SIG-M5 treated with dmso at 0.1 percent for 504 hours (cell line): ENCODE results near the gene SMPDL3A.

Experiments
- DNase-seq: peaks from one replicate; lab custom pipeline; 2025; ENCODE audit not compliant: unreplicated experiment; lab: John Stamatoyannopoulos, UW

Gene SMPDL3A

DNA sequence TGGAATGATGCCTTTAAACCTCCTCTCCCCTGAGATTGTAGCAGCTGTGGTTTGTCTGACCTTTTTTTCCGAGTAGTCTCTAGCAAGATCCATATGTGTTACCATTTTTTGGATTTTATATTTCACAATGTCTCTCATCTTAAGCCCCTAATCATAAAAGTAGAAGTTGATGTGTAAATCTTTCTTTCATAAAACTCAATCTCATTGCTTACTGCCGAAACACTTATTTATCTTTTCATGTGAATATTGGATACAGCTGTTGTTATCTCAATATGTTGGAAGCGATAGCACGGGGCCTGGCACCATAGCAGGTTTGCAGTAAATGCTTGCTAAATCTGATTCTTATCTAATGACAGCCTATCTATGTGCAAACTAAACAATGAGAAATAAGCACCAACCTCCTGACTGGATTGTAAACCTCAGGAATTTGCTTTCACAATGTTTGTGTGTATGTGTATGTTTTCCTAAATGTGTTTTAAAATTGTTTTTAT lies 14.2 kb downstream of the SMPDL3A start:
- no peak for DNase-seq

DNA sequence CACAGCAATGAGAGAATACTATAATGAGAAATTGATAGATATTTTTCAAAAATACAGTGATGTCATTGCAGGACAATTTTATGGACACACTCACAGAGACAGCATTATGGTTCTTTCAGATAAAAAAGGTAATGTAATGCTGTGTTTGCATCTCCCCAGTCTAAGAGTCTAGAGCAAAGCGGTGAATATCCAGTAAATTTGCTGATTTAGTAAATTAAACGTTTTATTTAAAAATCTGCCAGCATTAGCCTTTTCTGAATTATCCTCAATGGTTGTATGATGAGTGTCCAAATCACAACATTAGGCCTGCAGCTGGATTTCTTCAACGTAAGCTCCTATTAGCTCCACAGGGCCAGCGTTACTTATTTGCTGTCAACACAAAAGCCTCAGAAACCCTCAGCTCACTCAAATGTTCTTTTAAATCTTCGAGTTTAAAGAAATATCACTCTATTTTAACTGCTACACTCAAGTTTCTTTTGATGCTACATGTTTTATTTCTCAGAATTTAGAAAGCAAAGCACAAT lies 16.0 kb downstream of the SMPDL3A start:
- DNase-seq, result no peak

DNA sequence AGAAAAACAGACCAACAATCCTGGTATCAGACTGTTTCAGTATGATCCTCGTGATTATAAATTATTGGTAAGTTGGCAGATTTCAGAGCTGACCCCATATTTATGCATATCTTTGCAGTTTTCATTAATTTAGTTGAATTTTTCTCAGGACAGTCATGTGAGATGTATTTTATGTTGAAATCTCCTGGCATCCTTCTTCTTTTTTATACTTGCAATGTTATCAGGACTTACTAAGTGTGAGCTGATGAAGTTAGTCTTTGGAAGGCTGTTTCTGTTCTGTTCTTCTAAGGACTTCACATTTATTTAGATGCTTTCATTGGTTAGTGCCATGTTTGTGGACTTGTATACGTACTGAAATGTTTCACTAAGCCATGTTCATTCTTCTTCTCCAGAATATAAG lies 17.2 kb downstream of the SMPDL3A start:
- no peak for DNase-seq

DNA sequence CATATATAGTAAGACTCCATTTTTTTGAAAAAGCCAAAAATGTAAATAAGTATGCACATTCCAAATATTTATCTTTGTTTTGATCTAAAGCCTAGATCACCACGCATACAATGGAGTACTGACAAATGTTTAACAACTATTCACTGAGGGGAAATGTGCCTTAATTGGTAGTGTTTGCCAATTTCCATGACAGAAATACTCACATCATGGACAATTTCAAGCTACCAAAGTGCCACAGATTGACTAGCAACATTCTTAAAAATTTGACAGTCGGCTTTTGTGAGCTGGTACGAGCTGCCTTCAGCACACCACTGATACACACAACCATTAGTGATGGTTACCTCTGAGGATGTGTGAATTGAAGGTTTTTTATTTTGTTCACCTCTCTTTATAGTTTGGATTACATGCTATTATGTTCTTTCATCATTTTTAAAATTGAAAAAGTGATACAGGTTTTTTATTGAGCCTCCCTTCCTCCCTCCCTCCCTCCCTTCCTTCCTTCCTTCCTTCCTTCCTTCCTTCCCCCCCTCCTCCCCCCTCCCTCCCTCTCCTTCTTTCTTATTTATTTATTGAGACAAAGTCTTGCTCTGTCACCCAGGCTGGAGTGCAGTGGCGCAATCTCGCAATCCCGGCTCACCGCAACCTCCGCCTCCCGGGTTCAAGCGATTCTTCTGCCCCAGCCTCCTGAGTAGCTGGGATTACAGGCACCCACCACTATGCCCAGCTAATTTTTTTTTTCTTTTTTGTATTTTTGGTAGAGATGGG lies 19.2 kb downstream of the SMPDL3A start:
- no peak for DNase-seq

DNA sequence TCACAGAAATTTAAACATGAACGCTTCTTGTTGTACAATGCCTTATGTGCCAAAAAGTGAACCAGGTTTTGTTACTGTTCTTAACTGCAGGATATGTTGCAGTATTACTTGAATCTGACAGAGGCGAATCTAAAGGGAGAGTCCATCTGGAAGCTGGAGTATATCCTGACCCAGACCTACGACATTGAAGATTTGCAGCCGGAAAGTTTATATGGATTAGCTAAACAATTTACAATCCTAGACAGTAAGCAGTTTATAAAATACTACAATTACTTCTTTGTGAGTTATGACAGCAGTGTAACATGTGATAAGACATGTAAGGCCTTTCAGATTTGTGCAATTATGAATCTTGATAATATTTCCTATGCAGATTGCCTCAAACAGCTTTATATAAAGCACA lies 19.9 kb downstream of the SMPDL3A start:
- no peak for DNase-seq

- no peak for DNase-seq
Measured at GRCh38 chr6:122809691-122810090, 20.6 kb downstream of the SMPDL3A start.

DNA sequence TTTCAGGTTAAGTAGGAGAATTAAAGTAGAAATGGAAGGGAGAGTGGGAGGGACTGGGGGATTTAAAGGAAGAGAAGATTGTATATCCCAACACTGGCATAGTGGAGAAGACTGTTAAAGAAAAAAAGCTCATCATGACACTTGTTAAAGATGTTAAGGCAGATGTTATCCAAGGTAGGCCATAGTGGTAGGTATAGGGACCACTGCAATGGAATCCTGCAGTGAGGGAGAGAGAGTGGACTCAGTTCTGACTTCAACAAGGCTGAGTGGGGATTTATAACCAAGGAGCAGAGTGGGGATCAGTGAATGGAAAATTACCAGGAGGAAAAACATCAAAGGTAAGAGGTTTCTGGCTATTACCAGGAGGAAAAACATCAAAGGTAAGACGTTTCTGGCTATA lies 21.1 kb downstream of the SMPDL3A start:
- no peak for DNase-seq

DNA sequence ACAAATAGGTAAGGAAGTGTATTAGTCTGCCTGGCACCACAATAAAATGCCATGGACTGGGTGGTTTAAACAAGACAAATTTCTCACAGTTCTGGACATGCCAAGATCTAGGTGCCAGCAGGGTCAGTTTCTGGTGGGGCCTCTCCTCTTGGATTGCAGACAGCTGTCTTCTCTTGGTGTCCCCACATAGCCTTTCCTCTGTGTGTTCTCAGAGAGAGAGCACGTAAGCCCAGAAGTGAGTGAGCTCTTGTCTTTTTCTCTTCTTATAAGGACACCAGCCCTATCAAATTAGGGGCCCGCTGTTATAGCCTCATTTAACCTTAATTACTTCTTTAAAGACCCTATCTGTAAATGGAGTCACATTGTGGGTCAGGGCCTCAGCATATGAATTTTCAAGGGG lies 28.3 kb downstream of the SMPDL3A start:
- DNase-seq, result no peak

DNA sequence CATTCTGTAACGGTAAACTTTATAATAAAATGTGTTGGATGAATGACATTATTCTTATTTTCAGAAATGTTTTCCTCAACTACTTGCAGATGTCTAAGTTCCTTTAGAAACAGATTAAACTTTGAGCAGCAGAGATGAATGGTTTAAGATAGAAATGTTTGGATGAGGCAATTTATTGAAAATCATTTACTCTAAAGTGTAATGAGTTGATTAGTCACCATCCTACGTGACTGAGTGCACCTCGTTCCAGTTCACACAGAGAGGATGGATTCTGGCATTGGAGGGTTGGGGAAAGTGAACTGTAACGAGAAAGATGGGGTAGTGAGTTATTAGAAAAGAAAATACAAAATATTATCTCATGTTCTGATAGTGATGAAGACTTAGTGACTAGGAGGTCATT lies 28.7 kb downstream of the SMPDL3A start:
- DNase-seq, result no peak

GRCh38 chr6:122818866-122819265 lies 29.8 kb downstream of the SMPDL3A start:
- DNase-seq, result no peak

DNA sequence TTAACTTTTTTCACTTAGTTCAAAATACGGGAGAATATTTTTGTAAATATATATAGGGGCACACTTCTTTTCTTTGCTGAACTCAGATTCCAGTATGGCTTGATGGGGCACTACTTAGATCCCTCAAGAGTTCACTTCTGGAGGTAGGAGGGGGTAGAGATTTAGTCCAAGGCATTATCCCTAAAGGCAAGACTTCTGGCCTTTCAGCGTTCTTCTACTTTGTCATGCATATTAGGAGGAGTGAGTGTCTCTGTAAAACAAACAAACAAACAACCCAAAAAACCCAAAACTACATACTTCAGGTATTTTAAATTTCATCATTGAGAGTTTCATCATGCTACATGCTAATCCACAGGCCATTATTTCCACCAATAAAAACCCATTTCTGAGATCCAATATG lies 32.0 kb downstream of the SMPDL3A start:
- DNase-seq, result no peak

DNA sequence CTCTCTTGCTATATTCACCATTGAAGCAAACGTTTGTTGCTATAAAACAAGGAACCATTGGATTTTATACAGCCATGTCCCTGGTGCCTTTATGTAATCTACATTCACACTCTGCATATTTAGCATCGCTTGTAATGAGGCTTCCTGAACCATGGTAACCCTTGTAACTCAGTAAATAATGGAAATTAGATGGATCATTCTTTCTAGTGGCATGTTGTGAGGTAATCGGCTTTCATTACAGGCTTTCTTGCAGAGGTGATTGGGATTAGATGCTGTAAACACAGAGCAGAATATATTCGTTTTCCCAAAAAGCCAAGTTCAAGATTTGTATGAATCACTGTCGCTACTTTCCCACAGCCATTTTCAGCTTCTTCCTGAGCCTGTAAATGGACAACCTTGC lies 36.1 kb downstream of the SMPDL3A start:
- no peak for DNase-seq

GRCh38 chr6:122829456-122829855 lies 40.4 kb downstream of the SMPDL3A start:
- no peak for DNase-seq

DNA sequence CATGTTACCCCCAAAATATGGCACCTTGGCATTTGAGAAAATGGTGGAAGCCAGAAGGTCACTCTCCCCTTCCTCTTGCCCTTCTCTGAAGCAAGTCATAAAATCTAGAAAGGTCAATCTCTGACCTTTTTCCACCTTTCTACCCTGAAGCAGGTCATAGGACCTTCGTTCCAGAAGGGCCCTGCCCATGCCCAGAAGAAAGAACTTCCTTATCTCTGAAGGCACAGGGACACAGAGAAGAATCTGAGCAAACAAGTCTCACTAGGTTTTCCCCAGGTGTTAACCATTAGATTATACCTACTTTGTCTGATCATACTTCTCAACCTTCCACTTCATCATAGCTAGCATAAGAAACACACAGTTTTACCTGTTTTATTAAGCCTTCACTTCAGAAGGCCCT lies 42.5 kb downstream of the SMPDL3A start:
- no peak for DNase-seq

DNA sequence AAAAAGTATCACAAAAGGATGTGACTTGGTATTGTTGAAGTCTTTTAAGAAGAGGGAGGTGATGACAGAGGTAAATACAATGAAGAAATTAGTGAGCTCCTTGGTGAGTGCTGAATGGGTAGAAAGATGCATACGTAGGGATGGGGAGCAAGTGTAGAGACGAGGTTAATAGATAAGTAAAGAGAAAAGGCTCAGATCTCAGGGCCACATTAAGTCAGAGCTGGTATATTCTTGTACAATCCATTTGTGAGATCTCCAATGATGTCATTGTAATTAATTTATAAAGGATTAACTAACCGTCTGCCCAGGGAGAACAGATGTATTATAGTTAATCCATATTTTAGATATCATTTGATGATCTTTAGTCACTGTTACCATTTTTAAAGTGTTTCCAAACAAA lies 43.4 kb downstream of the SMPDL3A start:
- no peak for DNase-seq

DNA sequence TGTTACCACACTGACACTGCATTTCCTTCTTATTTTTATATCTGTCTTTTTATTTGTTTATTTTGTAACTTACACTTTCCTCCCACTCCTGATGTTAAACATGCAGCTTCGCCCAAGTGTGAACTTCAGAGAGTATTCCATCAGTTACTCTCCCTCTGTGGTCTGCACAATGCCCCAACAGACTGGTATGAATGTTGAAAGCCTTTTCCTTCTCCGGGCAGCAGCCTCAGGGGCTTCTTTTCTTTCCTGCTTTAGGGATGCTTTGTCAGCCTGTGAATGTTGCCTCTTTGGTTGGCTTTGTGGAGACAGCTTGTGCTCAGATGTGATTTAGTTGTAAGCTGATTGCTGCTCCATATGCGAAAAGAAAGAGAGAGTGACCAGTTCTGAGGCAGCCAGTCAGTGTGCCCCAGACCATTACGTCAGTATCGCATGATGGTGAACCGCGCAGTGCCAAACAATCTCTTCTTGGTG lies 44.0 kb downstream of the SMPDL3A start:
- DNase-seq, result no peak

DNA sequence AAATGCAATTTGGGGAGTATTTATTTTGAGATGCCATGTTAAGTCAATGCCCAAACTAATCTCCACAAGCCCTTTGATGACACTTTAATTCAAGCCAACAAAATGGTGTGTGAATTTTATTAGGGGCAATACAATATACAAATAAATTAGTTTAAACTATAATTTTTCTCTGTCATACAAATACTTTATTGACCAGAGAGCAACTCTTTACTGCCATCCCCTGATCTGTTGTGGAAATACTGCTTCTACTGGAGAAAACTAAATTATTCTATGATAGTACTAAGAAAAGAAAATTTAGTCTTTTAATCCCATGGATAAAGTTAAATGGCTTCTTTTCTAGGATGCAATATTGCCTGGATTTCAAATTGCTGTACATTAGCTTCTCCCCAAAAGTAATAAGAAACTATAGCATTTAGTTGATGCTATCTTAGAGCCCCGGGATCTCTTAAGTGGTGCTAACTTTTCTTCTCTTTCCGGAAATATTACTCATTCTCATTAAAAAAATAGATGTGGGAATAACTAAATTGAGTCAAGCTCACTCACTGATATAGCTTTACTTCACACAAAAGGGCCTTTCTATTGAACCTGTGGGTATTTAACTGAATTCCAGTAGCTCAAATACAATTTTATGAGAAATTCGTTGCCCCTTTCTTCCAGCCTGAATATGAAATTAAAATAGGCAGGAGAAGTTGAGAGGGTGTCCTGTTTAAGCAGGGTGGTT lies 49.2 kb downstream of the SMPDL3A start:
- peak; percentile 39 for DNase-seq

DNA sequence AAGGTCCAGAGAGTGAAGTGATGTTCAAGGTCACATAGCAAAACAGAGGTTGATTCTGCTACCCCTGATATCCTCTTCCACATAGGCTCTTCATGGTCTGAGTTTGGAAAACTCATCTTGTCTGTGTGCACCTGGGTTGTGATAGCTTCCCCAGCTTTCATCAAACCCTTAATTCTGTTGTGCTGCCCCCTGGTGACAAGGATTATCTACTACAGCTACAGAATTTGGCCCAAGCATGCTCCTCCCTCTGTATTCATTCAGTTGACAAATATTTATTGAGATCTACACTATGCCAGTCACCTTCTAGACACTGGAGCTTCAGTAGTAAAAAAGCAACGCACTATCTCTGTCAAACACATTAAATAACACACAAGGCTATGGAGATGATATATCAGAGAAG lies 50.4 kb downstream of the SMPDL3A start:
- peak; percentile 52 for DNase-seq

- no peak for DNase-seq
Measured at GRCh38 chr6:122839906-122840305, 50.8 kb downstream of the SMPDL3A start.

DNA sequence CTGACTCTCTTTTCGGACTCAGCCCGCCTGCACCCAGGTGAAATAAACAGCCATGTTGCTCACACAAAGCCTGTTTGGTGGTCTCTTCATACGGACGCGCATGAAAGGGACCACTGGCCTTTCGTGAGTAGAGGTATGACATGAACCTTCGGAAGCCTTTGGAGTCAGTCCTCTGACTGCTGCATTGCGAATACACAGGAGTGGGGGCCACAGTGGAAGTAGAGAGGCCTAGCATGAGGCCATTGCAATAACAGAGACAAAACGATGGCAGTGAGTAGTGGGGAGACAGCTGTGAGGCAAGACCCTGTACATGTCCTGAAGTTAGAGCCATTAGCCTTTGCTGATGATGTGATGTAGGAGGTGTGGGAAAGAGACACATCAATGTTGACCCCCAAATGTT lies 56.4 kb downstream of the SMPDL3A start:
- DNase-seq, result no peak

DNA sequence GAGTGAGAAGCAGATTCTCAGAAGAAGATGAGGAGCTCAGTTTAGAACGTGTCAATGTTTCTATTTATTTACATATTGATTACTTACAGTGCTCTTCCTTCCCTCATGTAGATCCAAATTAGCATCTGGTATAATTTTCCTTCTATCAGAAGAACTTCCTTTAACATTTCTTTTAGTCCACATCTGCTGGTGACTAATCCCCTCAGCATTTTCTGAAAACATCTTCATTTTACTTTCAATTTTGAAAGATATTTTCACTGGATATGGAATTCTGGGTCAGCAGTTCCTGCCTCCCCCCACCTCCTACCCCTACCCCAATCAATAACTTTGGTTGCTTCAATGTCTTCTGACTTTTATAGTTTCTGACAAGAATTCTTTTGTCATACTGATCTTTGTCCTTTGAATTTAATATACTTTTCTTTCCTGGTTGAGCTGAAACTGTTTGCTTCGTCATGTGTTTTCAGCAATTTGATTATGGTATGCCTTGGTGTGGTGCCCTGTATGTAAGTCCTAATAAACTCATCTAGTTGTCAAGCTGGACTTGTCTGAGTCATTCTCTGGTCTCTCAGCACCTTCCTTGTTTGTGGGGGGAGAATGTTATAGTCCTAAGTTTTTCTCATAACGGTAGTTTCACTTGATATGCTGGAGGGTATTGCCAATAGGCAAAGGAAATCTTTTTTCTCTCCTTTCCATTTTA lies 57.0 kb downstream of the SMPDL3A start:
- no peak for DNase-seq
